ENCODE results near the gene ARHGEF9.

Gene ARHGEF9

DNA sequence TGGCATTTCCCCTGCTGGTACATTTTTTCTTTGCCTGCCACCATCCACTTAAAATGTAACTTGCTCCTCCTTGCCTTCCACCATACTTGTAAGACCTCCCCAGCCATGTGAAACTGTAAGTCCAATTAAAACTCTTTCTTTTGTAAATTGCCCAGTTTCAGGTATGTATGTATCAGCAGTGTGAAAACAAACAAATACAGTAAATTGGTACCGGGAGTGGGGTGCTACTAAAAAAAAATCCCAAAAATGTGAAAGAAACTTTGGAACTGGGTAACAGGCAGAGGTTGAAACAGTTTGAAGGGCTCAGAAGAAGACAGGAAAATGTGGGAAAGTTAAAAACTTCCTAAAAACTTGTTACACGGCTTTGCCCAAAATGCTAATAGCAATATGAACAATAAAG lies 16.3 kb downstream of the ARHGEF9 start:
- H3K9me3 ChIP-seq (ENCODE audit: control insufficient read depth, insufficient read depth, low read depth, low read length), result no peaks in the 10 kb centered on the region; the same call in none of the 2 replicates
- POLR2A ChIA-PET, result no interaction called here
- no peak overlapping the region for H3K27ac ChIP-seq (ENCODE audit: extremely low read depth, low read depth, low read length)
- TF ChIP-seq, protein P1, sequence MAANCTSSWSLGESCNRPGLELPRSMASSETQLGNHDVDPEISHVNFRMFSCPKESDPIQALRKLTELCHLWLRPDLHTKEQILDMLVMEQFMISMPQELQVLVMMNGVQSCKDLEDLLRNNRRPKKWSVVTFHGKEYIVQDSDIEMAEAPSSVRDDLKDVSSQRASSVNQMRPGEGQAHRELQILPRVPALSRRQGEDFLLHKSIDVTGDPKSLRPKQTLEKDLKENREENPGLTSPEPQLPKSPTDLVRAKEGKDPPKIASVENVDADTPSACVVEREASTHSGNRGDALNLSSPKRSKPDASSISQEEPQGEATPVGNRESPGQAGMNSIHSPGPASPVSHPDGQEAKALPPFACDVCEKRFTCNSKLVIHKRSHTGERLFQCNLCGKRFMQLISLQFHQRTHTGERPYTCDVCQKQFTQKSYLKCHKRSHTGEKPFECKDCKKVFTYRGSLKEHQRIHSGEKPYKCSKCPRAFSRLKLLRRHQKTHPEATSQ (tag by site-specific recombination; IDR thresholded peaks at IDR 0.05), result no peak
- TF ChIP-seq SP7 (tag by site-specific recombination; IDR thresholded peaks at IDR 0.05) (no peak), ZNF707 (tag by site-specific recombination; IDR thresholded peaks at IDR 0.05) (peak; percentile 93)
- no peak overlapping the region for H3K4me3 ChIP-seq (ENCODE audit: low read depth, low read length)
- CTCF ChIA-PET, result no interaction called here
- H3K4me1 ChIP-seq (ENCODE audit: control insufficient read depth, insufficient read depth, low read length), result no peaks in the 10 kb centered on the region
- no peaks in the 10 kb centered on the region for H3K36me3 ChIP-seq (ENCODE audit: control insufficient read depth in 2 of 2, insufficient read depth in 1 of 2, low read length in 2 of 2)

DNA sequence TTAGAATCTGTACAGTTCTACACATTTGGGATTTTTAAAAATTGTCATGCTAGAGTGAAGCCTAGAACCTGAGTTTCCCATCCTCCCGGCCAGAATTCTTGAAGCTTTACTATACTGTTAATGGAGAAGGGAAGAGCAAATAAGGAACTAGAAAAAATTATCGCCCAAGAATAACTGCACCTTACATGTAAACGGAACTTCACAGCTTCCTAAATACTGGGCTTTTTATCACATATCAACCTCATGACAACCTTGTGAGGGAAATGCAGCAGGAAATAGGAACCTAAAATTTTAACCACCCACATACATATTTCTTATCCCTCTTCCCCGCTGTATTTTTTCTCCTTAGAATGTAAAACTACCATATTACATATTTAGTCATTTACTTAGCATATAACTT lies 19.3 kb downstream of the ARHGEF9 start:
- TF ChIP-seq ZNF175 (tag by site-specific recombination; IDR thresholded peaks at IDR 0.05) (no peak), ZNF558 (tag by site-specific recombination; IDR thresholded peaks at IDR 0.05) (no peak), ZNF585B (tag by site-specific recombination; IDR thresholded peaks at IDR 0.05) (no peak), ZBTB21 (tag by site-specific recombination; IDR thresholded peaks at IDR 0.05) (no peak), ZNF202 (tag by site-specific recombination; IDR thresholded peaks at IDR 0.05; ENCODE audit: borderline replicate concordance) (no peak), RBAK (tag by site-specific recombination; IDR thresholded peaks at IDR 0.05) (no peak), SETDB1 (IDR thresholded peaks at IDR 0.05; ENCODE audit: insufficient read length, low read length) (no peak), REPIN1 (tag by site-specific recombination; IDR thresholded peaks at IDR 0.05; ENCODE audit: low read depth) (no peak), ZNF174 (tag by site-specific recombination; IDR thresholded peaks at IDR 0.05) (no peak), ZSCAN16 (tag by site-specific recombination; IDR thresholded peaks at IDR 0.05) (no peak), ZNF146 (tag by site-specific recombination; IDR thresholded peaks at IDR 0.05) (no peak), ZFP37 (tag by site-specific recombination; IDR thresholded peaks at IDR 0.05) (no peak), ZNF416 (tag by site-specific recombination; IDR thresholded peaks at IDR 0.05) (no peak), ZNF404 (tag by site-specific recombination; IDR thresholded peaks at IDR 0.05) (no peak)
- TF ChIP-seq, protein P2, sequence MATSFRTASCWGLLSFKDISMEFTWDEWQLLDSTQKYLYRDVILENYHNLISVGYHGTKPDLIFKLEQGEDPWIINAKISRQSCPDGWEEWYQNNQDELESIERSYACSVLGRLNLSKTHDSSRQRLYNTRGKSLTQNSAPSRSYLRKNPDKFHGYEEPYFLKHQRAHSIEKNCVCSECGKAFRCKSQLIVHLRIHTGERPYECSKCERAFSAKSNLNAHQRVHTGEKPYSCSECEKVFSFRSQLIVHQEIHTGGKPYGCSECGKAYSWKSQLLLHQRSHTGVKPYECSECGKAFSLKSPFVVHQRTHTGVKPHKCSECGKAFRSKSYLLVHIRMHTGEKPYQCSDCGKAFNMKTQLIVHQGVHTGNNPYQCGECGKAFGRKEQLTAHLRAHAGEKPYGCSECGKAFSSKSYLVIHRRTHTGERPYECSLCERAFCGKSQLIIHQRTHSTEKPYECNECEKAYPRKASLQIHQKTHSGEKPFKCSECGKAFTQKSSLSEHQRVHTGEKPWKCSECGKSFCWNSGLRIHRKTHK (tag by site-specific recombination; IDR thresholded peaks at IDR 0.05), result no peak
- TF ChIP-seq, protein P3, sequence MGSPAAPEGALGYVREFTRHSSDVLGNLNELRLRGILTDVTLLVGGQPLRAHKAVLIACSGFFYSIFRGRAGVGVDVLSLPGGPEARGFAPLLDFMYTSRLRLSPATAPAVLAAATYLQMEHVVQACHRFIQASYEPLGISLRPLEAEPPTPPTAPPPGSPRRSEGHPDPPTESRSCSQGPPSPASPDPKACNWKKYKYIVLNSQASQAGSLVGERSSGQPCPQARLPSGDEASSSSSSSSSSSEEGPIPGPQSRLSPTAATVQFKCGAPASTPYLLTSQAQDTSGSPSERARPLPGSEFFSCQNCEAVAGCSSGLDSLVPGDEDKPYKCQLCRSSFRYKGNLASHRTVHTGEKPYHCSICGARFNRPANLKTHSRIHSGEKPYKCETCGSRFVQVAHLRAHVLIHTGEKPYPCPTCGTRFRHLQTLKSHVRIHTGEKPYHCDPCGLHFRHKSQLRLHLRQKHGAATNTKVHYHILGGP (tag by site-specific recombination; IDR thresholded peaks at IDR 0.05), result no peak
- TF ChIP-seq, protein P4, sequence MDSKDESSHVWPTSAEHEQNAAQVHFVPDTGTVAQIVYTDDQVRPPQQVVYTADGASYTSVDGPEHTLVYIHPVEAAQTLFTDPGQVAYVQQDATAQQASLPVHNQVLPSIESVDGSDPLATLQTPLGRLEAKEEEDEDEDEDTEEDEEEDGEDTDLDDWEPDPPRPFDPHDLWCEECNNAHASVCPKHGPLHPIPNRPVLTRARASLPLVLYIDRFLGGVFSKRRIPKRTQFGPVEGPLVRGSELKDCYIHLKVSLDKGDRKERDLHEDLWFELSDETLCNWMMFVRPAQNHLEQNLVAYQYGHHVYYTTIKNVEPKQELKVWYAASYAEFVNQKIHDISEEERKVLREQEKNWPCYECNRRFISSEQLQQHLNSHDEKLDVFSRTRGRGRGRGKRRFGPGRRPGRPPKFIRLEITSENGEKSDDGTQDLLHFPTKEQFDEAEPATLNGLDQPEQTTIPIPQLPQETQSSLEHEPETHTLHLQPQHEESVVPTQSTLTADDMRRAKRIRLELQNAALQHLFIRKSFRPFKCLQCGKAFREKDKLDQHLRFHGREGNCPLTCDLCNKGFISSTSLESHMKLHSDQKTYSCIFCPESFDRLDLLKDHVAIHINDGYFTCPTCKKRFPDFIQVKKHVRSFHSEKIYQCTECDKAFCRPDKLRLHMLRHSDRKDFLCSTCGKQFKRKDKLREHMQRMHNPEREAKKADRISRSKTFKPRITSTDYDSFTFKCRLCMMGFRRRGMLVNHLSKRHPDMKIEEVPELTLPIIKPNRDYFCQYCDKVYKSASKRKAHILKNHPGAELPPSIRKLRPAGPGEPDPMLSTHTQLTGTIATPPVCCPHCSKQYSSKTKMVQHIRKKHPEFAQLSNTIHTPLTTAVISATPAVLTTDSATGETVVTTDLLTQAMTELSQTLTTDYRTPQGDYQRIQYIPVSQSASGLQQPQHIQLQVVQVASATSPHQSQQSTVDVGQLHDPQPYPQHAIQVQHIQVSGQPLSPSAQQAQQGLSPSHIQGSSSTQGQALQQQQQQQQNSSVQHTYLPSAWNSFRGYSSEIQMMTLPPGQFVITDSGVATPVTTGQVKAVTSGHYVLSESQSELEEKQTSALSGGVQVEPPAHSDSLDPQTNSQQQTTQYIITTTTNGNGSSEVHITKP (tag by site-specific recombination; IDR thresholded peaks at IDR 0.05), result no peak
- TF ChIP-seq, protein P5, sequence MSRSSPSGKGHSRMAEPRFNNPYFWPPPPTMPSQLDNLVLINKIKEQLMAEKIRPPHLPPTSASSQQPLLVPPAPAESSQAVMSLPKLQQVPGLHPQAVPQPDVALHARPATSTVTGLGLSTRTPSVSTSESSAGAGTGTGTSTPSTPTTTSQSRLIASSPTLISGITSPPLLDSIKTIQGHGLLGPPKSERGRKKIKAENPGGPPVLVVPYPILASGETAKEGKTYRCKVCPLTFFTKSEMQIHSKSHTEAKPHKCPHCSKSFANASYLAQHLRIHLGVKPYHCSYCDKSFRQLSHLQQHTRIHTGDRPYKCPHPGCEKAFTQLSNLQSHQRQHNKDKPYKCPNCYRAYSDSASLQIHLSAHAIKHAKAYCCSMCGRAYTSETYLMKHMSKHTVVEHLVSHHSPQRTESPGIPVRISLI (tag by site-specific recombination; IDR thresholded peaks at IDR 0.05), result no peak
- TF ChIP-seq, protein P6, sequence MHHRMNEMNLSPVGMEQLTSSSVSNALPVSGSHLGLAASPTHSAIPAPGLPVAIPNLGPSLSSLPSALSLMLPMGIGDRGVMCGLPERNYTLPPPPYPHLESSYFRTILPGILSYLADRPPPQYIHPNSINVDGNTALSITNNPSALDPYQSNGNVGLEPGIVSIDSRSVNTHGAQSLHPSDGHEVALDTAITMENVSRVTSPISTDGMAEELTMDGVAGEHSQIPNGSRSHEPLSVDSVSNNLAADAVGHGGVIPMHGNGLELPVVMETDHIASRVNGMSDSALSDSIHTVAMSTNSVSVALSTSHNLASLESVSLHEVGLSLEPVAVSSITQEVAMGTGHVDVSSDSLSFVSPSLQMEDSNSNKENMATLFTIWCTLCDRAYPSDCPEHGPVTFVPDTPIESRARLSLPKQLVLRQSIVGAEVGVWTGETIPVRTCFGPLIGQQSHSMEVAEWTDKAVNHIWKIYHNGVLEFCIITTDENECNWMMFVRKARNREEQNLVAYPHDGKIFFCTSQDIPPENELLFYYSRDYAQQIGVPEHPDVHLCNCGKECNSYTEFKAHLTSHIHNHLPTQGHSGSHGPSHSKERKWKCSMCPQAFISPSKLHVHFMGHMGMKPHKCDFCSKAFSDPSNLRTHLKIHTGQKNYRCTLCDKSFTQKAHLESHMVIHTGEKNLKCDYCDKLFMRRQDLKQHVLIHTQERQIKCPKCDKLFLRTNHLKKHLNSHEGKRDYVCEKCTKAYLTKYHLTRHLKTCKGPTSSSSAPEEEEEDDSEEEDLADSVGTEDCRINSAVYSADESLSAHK (tag by site-specific recombination; IDR thresholded peaks at IDR 0.05), result no peak
- Histone ChIP-seq H3K4me3 (ENCODE audit: low read depth, low read length) (no peak overlapping the region), H3K36me3 (ENCODE audit: control insufficient read depth in 2 of 2, insufficient read depth in 1 of 2, low read length in 2 of 2) (no peaks in the 10 kb centered on the region), H3K9me3 (ENCODE audit: control insufficient read depth, insufficient read depth, low read depth, low read length) (no peaks in the 10 kb centered on the region; the same call in none of the 2 replicates), H3K27ac (ENCODE audit: extremely low read depth, low read depth, low read length) (no peak overlapping the region), H3K4me1 (ENCODE audit: control insufficient read depth, insufficient read depth, low read length) (no peaks in the 10 kb centered on the region)
- ChIA-PET CTCF (no interaction called here), POLR2A (interaction anchor here (1.0 kb wide), 1 partner anchor 11 kb away, joined by 3 read pairs; no protein-coding TSS in a partner anchor)
